Epithelial cell of esophagus (primary cell): Measurements from ENCODE around the gene SSC4D.
"Not testable (repeated sequence)": the region's sequence is repeated elsewhere in the genome, so short reads cannot be mapped to it uniquely, and the experiment has no call there.

Experiments used
- DNase-seq: peaks from one replicate; pipeline ENCODE4 v3.0.0; 2010; ENCODE audit warnings: low read depth
- H3K4me3 ChIP-seq: 2 replicates; pipeline ENCODE4 v1.5.1; 2011; ENCODE audit warnings: mild to moderate bottlenecking, low read length, control low read depth
- CTCF ChIP-seq: IDR thresholded peaks from 2 replicates; pipeline ENCODE4 v1.5.1; 2011; ENCODE audit warnings: low read depth, mild to moderate bottlenecking, low read length, control low read depth, inconsistent platforms; ENCODE audit not compliant: insufficient read depth; ENCODE audit errors: missing control alignments

The SSC4D gene

GRCh38 chr7:76407718-76408117 lies 1.8 kb downstream of the SSC4D start:
- no peak for DNase-seq
- TF ChIP-seq CTCF, result no peak
- H3K4me3 ChIP-seq, result no peak overlapping the region

GRCh38 chr7:76405738-76406137 lies 3.8 kb downstream of the SSC4D start:
- no peak for DNase-seq
- H3K4me3 ChIP-seq, result no peak overlapping the region
- no peak for TF ChIP-seq CTCF

- H3K4me3 ChIP-seq, result no peak overlapping the region
- no peak for TF ChIP-seq CTCF
- no peak for DNase-seq
These were observed 5.6 kb downstream of the SSC4D start for GRCh38 chr7:76403780-76404494.

GRCh38 chr7:76403097-76403496 lies 6.4 kb downstream of the SSC4D start:
- not testable (repeated sequence) for H3K4me3 ChIP-seq, DNase-seq

- H3K4me3 ChIP-seq, result no peak overlapping the region
- TF ChIP-seq CTCF, result no peak
- DNase-seq, result no peak
These were observed 9.2 kb downstream of the SSC4D start for GRCh38 chr7:76400248-76400647.

GRCh38 chr7:76397409-76398183 lies 11.9 kb downstream of the SSC4D start:
- DNase-seq, result peak; percentile 63
- no peak for TF ChIP-seq CTCF
- H3K4me3 ChIP-seq, result peak overlapping the region; percentile 69

- no peak for TF ChIP-seq CTCF
- DNase-seq, result no peak
- no peak overlapping the region for H3K4me3 ChIP-seq
These were observed 12.6 kb downstream of the SSC4D start for GRCh38 chr7:76396864-76397263.
